Mesenchymal stem cell (in vitro differentiated cells and primary cell): Measurements from ENCODE around the gene MMP2.

Experiments
- DNase-seq: peaks from one replicate; pipeline ENCODE4 v3.0.0-alpha.2; 2013
- H2AFZ ChIP-seq: one replicate; pipeline ENCODE4 v1.6.1; 2013; ENCODE audit warnings: low read depth, mild to moderate bottlenecking, control low read depth, inconsistent platforms, low read length, moderate library complexity
- H2AK5ac ChIP-seq: 2 replicates; pipeline ENCODE4 v1.6.1; 2013; ENCODE audit warnings: low read length, moderate library complexity, mild to moderate bottlenecking, inconsistent platforms; ENCODE audit not compliant: severe bottlenecking
- H2BK120ac ChIP-seq: one replicate; pipeline ENCODE4 v1.6.1; 2013; ENCODE audit warnings: low read depth, mild to moderate bottlenecking, inconsistent platforms, low read length, moderate library complexity
- H2BK12ac ChIP-seq, 2 experiments: one replicate each; pipeline ENCODE4 v1.6.1; 2013; ENCODE audit warnings: inconsistent platforms in 2 of 2, low read length in 2 of 2, mild to moderate bottlenecking in 2 of 2, moderate library complexity in 2 of 2, control low read depth in 1 of 2
- H2BK15ac ChIP-seq: one replicate; pipeline ENCODE4 v1.6.1; 2013; ENCODE audit warnings: mild to moderate bottlenecking, low read depth, inconsistent platforms; ENCODE audit not compliant: poor library complexity, severe bottlenecking
- H2BK5ac ChIP-seq: 2 replicates; pipeline ENCODE4 v1.6.1; 2013; ENCODE audit warnings: low read depth, mild to moderate bottlenecking, low read length, control low read depth, inconsistent platforms; ENCODE audit not compliant: poor library complexity, severe bottlenecking
- H3K14ac ChIP-seq, 2 experiments: one replicate each; pipeline ENCODE4 v1.6.1; 2013; ENCODE audit warnings: inconsistent platforms in 2 of 2, low read length in 2 of 2, control low read depth in 1 of 2, mild to moderate bottlenecking in 1 of 2, moderate library complexity in 1 of 2
- H3K18ac ChIP-seq, 2 experiments: one replicate each; pipeline ENCODE4 v1.6.1; 2013; ENCODE audit warnings: inconsistent platforms in 2 of 2, low read length in 2 of 2, control low read depth in 1 of 2, low read depth in 1 of 2, mild to moderate bottlenecking in 1 of 2
- H3K23ac ChIP-seq, 2 experiments: one replicate each; pipeline ENCODE4 v1.6.1; 2013; ENCODE audit warnings: inconsistent platforms in 2 of 2, low read length in 2 of 2, mild to moderate bottlenecking in 2 of 2, moderate library complexity in 2 of 2, control low read depth in 1 of 2
- H3K27ac ChIP-seq: 2 replicates; pipeline ENCODE4 v1.5.1; 2013; ENCODE audit warnings: mild to moderate bottlenecking, moderate library complexity, low read length, control low read depth, inconsistent platforms; ENCODE audit not compliant: poor library complexity, severe bottlenecking
- H3K27me3 ChIP-seq, 2 experiments: 2 replicates each; pipeline versions ENCODE4 v1.6.1 to v1.7.0; 2013; ENCODE audit warnings: low read length in 2 of 2, mild to moderate bottlenecking in 2 of 2, moderate library complexity in 2 of 2, control low read depth in 1 of 2, inconsistent platforms in 1 of 2; ENCODE audit not compliant: control insufficient read depth in 1 of 2, insufficient read depth in 1 of 2
- H3K36me3 ChIP-seq, 2 experiments: 2 replicates each; pipeline versions ENCODE4 v1.6.1 to v1.7.0; 2013; ENCODE audit warnings: low read length in 2 of 2, control low read depth in 1 of 2, inconsistent platforms in 1 of 2, low read depth in 1 of 2, mild to moderate bottlenecking in 1 of 2; ENCODE audit not compliant: insufficient read depth in 2 of 2, control insufficient read depth in 1 of 2
- H3K4ac ChIP-seq, 2 experiments: one replicate each; pipeline ENCODE4 v1.6.1; 2013; ENCODE audit warnings: inconsistent platforms in 2 of 2, low read length in 2 of 2, mild to moderate bottlenecking in 2 of 2, moderate library complexity in 2 of 2, control low read depth in 1 of 2, low read depth in 1 of 2
- H3K4me1 ChIP-seq: 2 replicates; pipeline ENCODE4 v1.6.1; 2013; ENCODE audit warnings: low read depth, low read length, control low read depth; ENCODE audit not compliant: control insufficient read depth, insufficient read depth
- H3K4me2 ChIP-seq: 2 replicates; pipeline ENCODE4 v1.6.1; 2013; ENCODE audit warnings: low read length, mild to moderate bottlenecking, inconsistent platforms; ENCODE audit not compliant: poor library complexity, severe bottlenecking
- H3K4me3 ChIP-seq, 2 experiments: 2 replicates each; pipeline versions ENCODE4 v1.5.1 to v1.7.0; 2013; ENCODE audit warnings: low read length in 2 of 2, mild to moderate bottlenecking in 2 of 2, control low read depth in 1 of 2, low read depth in 1 of 2; ENCODE audit not compliant: insufficient read depth in 1 of 2
- H3K79me1 ChIP-seq: replicated peaks from 2 replicates; pipeline ENCODE4 v1.6.1; 2013; ENCODE audit warnings: mild to moderate bottlenecking, control low read depth, low read length, inconsistent platforms; ENCODE audit not compliant: poor library complexity, severe bottlenecking
- H3K9ac ChIP-seq: 2 replicates; pipeline ENCODE4 v1.7.0; 2013; ENCODE audit warnings: mild to moderate bottlenecking, low read length, moderate library complexity
- H3K9me3 ChIP-seq: 2 replicates; pipeline ENCODE4 v1.7.0; 2013; ENCODE audit warnings: mild to moderate bottlenecking, low read length; ENCODE audit not compliant: control insufficient read depth
- H4K8ac ChIP-seq: one replicate; pipeline ENCODE4 v1.6.1; 2013; ENCODE audit warnings: inconsistent platforms, mild to moderate bottlenecking, low read length, moderate library complexity
- H4K91ac ChIP-seq: one replicate; pipeline ENCODE4 v1.6.1; 2013; ENCODE audit warnings: mild to moderate bottlenecking, low read length, inconsistent platforms
- WGBS: methylation state at CpG from one replicate; pipeline ENCODE4 v1.1.7; 2013; ENCODE audit warnings: mixed read lengths; 5-methylcytosine and 5-hydroxymethylcytosine counted together

Gene MMP2

GRCh38 chr16:55539488-55539887 is 60.5 kb downstream of the MMP2 start:
- Histone ChIP-seq H3K9ac (peak overlapping the region; percentile 50), H2BK12ac (no peak overlapping the region), H2BK120ac (no peak overlapping the region), H3K36me3 (peaks cover 0 to 55% of the 10 kb centered on the region in 2 experiments), H3K79me1 (no peaks in the 10 kb centered on the region), H3K27me3 (no peaks in the 10 kb centered on the region), H4K8ac (no peak overlapping the region), H2BK15ac (no peak overlapping the region), H3K4ac (no peak overlapping the region), H3K27ac (no peak overlapping the region), H3K4me1 (no peaks in the 10 kb centered on the region), H4K91ac (no peak overlapping the region), H3K14ac (no peak overlapping the region), H3K23ac (no peak overlapping the region), H3K4me3 (no peak overlapping the region), H2AK5ac (no peak overlapping the region), H2BK5ac (no peak overlapping the region), H3K9me3 (no peaks in the 10 kb centered on the region), H3K18ac (no peak overlapping the region), H3K4me2 (no peak overlapping the region), H2AFZ (no peak overlapping the region)
- DNase-seq, result no peak
- WGBS, result 83% methylated on average over 1 of the region's 1 CpG

GRCh38 chr16:55540221-55540620 is 61.2 kb downstream of the MMP2 start:
- Histone ChIP-seq H4K91ac (no peak overlapping the region), H3K18ac (no peak overlapping the region), H3K9ac (no peak overlapping the region), H3K4me2 (no peak overlapping the region), H3K27ac (no peak overlapping the region), H2BK120ac (no peak overlapping the region), H3K23ac (no peak overlapping the region), H3K4me1 (no peaks in the 10 kb centered on the region), H4K8ac (no peak overlapping the region), H3K79me1 (no peaks in the 10 kb centered on the region), H2BK15ac (no peak overlapping the region), H2BK5ac (no peak overlapping the region), H3K27me3 (no peaks in the 10 kb centered on the region), H2AFZ (no peak overlapping the region), H3K14ac (no peak overlapping the region), H3K4ac (no peak overlapping the region), H2BK12ac (no peak overlapping the region), H3K36me3 (peaks cover 0 to 54% of the 10 kb centered on the region in 2 experiments), H2AK5ac (no peak overlapping the region), H3K4me3 (no peak overlapping the region), H3K9me3 (no peaks in the 10 kb centered on the region)
- no CpG with 5 or more reads among the region's 1 CpG for WGBS
- no peak for DNase-seq

GRCh38 chr16:55542459-55543082 is 63.6 kb downstream of the MMP2 start:
- Histone ChIP-seq H3K4ac (no peak overlapping the region), H3K9me3 (no peaks in the 10 kb centered on the region), H3K27me3 (no peaks in the 10 kb centered on the region), H3K4me2 (no peak overlapping the region), H4K91ac (no peak overlapping the region), H2AFZ (no peak overlapping the region), H3K27ac (no peak overlapping the region), H2BK15ac (no peak overlapping the region), H2BK12ac (no peak overlapping the region), H3K23ac (no peak overlapping the region), H2AK5ac (no peak overlapping the region), H3K9ac (peak overlapping the region; percentile 3), H3K18ac (no peak overlapping the region), H3K36me3 (peaks cover 0 to 61% of the 10 kb centered on the region in 2 experiments), H3K4me1 (no peaks in the 10 kb centered on the region), H3K79me1 (no peaks in the 10 kb centered on the region), H3K14ac (no peak overlapping the region), H2BK120ac (no peak overlapping the region), H3K4me3 (no peak overlapping the region), H2BK5ac (no peak overlapping the region), H4K8ac (no peak overlapping the region)
- 83% methylated on average over 1 of the region's 1 CpG for WGBS
- DNase-seq, result peak; percentile 74

- Histone ChIP-seq H3K79me1 (no peaks in the 10 kb centered on the region), H2AFZ (no peak overlapping the region), H3K14ac (no peak overlapping the region), H2AK5ac (no peak overlapping the region), H3K4me3 (no peak overlapping the region), H3K36me3 (peaks cover 0 to 53% of the 10 kb centered on the region in 2 experiments), H3K18ac (no peak overlapping the region), H3K4me1 (no peaks in the 10 kb centered on the region), H2BK12ac (no peak overlapping the region), H3K9me3 (no peaks in the 10 kb centered on the region), H4K91ac (no peak overlapping the region), H3K27ac (no peak overlapping the region), H3K4ac (no peak overlapping the region), H3K23ac (no peak overlapping the region), H2BK5ac (no peak overlapping the region), H2BK15ac (no peak overlapping the region), H3K27me3 (no peaks in the 10 kb centered on the region), H3K9ac (no peak overlapping the region), H4K8ac (no peak overlapping the region), H3K4me2 (no peak overlapping the region), H2BK120ac (no peak overlapping the region)
- peak; percentile 48 for DNase-seq
- WGBS, result 0% methylated on average over 1 of the region's 2 CpGs
These were observed 64.5 kb downstream of the MMP2 start for GRCh38 chr16:55543472-55543871.
